SJCRH30 (cell line): Measurements from ENCODE around the gene MCU. TPM values are rescaled to one million over a fixed set of nuclear protein-coding genes. Genes with fewer than 3 reads are reported as not detected.
"Not testable (repeated sequence)": the region's sequence is repeated elsewhere in the genome, so short reads cannot be mapped to it uniquely, and the experiment has no call there.

Experiments
- DNase-seq, 2 experiments: peaks; one replicate each; pipeline ENCODE4 v3.0.0-alpha.2; 2015 to 2020
- H3K27ac ChIP-seq: fragments of 250-450 bp; sonication (Bioruptor Pico); 2 replicates; pipeline ENCODE4 v1.5.1; 2020; ENCODE audit warnings: mild to moderate bottlenecking, moderate library complexity
- H3K27me3 ChIP-seq: fragments of 250-450 bp; sonication (Bioruptor Pico); 2 replicates; pipeline ENCODE4 v1.5.1; 2020; ENCODE audit warnings: mild to moderate bottlenecking, moderate library complexity
- H3K36me3 ChIP-seq: fragments of 250-450 bp; sonication (Bioruptor Pico); 2 replicates; pipeline ENCODE4 v1.5.1; 2020; ENCODE audit warnings: mild to moderate bottlenecking, moderate library complexity
- H3K4me1 ChIP-seq: fragments of 250-450 bp; sonication (Bioruptor Pico); 2 replicates; pipeline ENCODE4 v1.5.1; 2020; ENCODE audit warnings: mild to moderate bottlenecking, moderate library complexity
- H3K4me3 ChIP-seq: fragments of 250-450 bp; sonication (Bioruptor Pico); 2 replicates; pipeline ENCODE4 v1.5.1; 2020; ENCODE audit warnings: mild to moderate bottlenecking, moderate library complexity
- H3K9me3 ChIP-seq: fragments of 250-450 bp; sonication (Bioruptor Pico); replicated peaks from 2 replicates; pipeline ENCODE4 v1.5.1; 2020; ENCODE audit warnings: mild to moderate bottlenecking, moderate library complexity
- total RNA-seq: library from RNA; depleted of rRNA; stranded (reverse); fragments of >200 nt; shearing (Covaris generic); gene quantifications from 2 replicates; pipeline ENCODE4 v1.2.3, GENCODE V29; 2014

MCU gene
- total RNA-seq, 1 experiment from 2014 or later, result 53.7 TPM

DNA sequence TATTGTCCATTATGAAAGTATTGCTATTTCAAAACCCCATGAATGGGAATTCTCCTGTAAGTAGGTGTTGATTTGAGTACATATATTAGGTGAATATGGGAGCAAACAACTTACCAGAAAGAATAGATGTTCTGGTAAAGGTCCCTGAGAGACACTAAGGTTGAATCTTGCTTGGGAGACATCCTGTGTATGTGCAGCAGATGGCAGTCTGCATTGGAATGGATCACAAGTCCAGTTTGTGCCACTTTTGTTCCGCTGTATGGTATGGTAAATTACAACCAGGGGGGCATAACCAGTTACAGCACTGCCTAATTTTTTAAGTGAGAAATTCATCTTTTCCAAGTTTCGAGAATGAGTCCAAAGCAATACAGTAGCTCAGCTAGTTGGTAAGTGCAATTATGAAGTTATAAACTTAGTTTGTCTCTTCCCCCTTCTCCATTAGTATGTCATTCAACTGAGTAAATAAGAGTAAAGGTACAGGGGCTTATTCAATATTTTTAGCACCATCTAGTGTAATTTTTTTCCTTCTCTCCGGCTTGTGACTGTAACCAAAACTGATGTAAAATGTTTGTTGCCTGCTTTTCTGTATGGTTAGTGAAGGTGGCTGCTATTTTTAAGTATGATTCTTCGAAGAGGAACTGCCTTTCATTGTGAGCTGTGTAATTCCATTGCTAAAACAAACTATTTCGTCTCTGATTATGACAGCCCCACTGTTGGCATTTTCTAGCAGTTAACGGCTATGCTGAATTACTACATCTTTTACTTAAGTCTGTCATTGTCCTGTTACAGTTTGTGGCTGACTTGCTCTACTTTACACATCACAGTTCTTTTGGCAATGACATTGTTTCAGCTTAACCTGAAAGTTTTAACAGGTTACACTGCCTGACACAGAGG is 2.8 kb downstream of the MCU start:
- no peaks in the 10 kb centered on the region for H3K9me3 ChIP-seq
- peak in 1 of 2 experiments; percentile 36 for DNase-seq
- H3K4me1 ChIP-seq, result peaks cover 27% of the 10 kb centered on the region
- no peaks in the 10 kb centered on the region for H3K36me3 ChIP-seq
- H3K4me3 ChIP-seq, result no peak overlapping the region
- H3K27ac ChIP-seq, result no peak overlapping the region
- no peaks in the 10 kb centered on the region for H3K27me3 ChIP-seq

DNA sequence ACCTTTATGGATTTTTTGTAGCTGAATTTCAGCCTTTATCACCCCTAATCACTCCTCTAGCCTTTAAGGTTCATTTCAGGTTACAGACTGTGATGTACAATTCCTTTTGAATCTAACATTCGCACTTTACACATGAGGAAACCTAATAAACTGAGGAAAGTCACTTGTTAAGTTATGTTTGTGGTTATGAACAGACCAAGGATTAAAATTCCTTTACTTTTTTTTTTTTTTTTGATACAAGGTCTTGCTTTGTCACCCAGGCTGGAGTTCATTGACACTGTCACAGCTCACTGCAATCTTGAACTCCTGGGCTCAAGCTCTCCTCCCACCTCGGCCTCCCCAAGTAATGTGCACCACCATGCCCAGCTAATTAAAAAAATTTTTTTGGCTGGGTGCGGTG is 3.6 kb downstream of the MCU start:
- Histone ChIP-seq H3K27me3 (no peaks in the 10 kb centered on the region), H3K9me3 (no peaks in the 10 kb centered on the region), H3K4me3 (no peak overlapping the region), H3K27ac (no peak overlapping the region), H3K4me1 (peaks cover 23% of the 10 kb centered on the region), H3K36me3 (no peaks in the 10 kb centered on the region)
- DNase-seq, result no peak

DNA sequence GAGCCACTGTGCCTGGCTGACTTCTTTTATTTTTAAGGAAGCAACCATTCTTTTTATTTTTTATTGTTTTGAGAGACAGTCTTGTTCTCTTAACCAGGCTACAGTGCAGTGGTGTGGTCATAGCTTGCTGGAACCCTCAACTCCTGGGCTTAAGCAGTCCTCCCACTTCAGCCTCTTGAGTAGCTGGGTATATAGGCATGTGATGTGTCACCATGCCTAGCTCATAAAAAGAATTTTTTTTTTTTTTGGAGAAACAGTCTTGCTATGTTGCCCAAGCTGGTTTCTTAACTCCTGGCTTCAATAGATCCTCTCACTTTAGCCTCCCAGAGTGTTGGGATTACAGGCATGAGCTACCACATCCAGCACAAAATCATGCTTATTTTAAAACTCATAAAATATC is 5.8 kb downstream of the MCU start:
- Histone ChIP-seq H3K4me3 (no peak overlapping the region), H3K4me1 (peaks cover 13% of the 10 kb centered on the region; the same call in 1 of the 2 replicates), H3K36me3 (no peaks in the 10 kb centered on the region), H3K9me3 (no peaks in the 10 kb centered on the region), H3K27ac (no peak overlapping the region), H3K27me3 (no peaks in the 10 kb centered on the region)
- DNase-seq, result no peak

DNA sequence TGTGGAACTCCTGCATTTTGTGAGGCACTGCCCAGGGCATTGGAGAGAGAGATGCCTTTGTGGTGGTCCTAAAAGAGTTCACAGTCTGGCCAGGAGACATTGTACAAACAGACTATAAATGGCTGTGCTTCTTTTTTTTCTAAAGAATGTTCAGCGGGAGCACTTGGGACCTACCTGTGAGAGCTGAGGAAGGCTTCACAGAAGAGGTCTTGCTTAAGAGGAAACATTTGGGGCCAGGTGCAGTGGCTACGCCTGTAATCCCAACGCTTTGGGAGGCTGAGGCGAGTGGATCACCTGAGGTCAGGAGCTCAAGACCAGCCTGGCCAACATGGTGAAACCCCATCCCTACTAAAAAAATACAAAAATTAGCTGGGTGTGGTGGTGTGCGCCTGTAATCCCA is 10.5 kb downstream of the MCU start:
- H3K9me3 ChIP-seq, H3K36me3 ChIP-seq, DNase-seq, H3K4me1 ChIP-seq, H3K27ac ChIP-seq, H3K4me3 ChIP-seq, H3K27me3 ChIP-seq: not testable (repeated sequence)

DNA sequence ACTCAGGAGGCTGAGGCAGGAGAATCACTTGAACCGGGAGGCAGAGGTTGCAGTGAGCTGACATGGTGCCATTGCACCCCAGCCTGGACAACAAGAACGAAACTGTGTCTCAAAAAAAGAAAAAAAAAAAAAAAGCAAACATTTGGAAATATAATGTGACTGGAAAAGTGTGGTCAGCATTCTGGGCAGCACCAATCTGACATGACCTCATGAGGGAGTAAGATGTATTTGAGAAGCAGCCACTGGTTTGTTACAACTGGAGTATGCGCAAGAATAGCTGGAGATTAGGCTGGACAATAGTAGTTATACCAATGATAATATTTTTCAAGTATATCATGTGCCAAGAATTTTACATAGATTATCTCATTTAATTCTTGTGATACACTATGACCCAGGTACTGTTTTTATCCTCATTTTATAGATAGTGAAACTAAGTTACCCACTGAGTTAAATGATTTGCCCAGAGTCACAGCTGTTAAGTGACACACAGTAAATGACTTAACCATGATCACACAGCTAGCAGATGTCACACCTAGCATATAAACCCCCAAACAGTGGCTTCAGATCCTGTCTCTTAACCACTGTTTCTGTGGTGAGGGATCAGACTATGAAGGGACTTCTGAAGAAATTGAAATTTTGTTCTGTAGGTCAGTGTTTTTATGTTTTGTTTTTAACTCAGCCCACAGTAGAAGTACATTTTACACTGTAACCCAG is 11.1 kb downstream of the MCU start:
- no peak for DNase-seq
- H3K4me1 ChIP-seq, result 0 out of 2 replicates have a peak, but pooled peaks cover 2% of the 10 kb centered on the region
- no peaks in the 10 kb centered on the region for H3K9me3 ChIP-seq
- H3K36me3 ChIP-seq, result peaks cover 4% of the 10 kb centered on the region; the same call in 1 of the 2 replicates
- no peak overlapping the region for H3K4me3 ChIP-seq
- H3K27ac ChIP-seq, result no peak overlapping the region
- H3K27me3 ChIP-seq, result no peaks in the 10 kb centered on the region

DNA sequence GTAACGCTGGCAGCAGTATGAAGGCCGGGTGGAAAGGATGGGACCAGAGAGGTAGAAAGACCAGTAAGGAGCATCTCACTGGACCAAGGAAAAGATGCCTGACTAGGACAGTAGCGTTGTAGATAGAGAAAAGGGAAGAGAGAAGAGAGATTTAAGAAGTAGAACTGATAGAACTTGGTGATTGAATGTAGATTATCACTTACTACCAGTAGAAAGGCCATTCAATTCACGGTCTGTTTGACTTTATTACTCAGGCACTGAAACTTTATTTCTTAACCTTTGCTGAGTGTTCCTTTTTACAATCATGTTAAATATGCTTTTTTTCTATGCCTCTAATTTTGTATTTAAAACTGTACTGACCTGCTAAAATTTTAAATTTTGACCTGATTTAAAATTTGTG is 12.2 kb downstream of the MCU start:
- Histone ChIP-seq H3K27ac (no peak overlapping the region), H3K9me3 (no peaks in the 10 kb centered on the region), H3K4me1 (0 out of 2 replicates have a peak, but pooled peaks cover 2% of the 10 kb centered on the region), H3K36me3 (peaks cover 4% of the 10 kb centered on the region; the same call in 1 of the 2 replicates), H3K27me3 (no peaks in the 10 kb centered on the region), H3K4me3 (no peak overlapping the region)
- no peak for DNase-seq

DNA sequence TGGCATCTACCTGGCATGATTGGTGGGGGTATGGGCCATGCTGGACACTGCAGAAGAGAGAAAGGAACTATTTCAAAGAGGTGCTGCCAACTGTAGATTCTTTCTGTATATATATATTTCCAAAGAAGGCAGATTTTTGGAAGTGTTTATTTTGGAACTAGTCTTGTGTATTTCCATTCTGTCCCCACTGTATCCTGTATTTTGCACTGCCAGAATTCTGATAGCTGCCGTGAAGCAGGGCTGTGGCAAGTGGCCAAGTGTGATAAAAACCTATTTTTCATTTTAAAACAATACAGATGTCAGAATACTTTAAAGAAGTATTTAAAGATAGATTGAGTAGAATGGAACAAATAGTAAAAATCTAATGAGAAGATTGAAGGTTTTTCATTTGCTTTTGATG is 17.1 kb downstream of the MCU start:
- DNase-seq, result no peak
- H3K36me3 ChIP-seq, result peaks cover 8% of the 10 kb centered on the region; the same call in 1 of the 2 replicates
- no peaks in the 10 kb centered on the region for H3K9me3 ChIP-seq
- no peak overlapping the region for H3K27ac ChIP-seq
- H3K4me3 ChIP-seq, result no peak overlapping the region
- no peaks in the 10 kb centered on the region for H3K27me3 ChIP-seq
- H3K4me1 ChIP-seq, result no peaks in the 10 kb centered on the region

DNA sequence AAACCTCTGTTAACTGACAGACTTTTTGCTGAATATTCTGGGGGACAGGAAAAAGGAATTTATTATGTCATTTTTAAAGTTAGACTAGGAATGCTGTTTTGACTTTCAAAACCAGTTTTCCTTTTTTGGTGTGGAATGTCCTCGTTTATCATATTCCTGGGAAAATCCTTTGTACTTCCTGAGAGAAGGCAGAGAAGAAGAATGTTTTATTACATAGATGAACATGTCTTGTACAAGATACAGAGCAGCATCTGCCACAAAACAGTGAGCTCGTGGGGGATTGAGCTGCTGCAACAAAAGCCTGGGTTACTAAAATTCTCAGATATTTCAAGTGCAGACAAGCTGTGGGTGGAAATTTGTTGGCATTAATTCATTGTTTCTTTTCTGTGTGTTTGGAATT is 20.2 kb downstream of the MCU start:
- no peaks in the 10 kb centered on the region for H3K4me1 ChIP-seq
- H3K36me3 ChIP-seq, result peaks cover 16% of the 10 kb centered on the region
- H3K27me3 ChIP-seq, result no peaks in the 10 kb centered on the region
- DNase-seq, result no peak
- no peak overlapping the region for H3K27ac ChIP-seq
- H3K9me3 ChIP-seq, result no peaks in the 10 kb centered on the region
- H3K4me3 ChIP-seq, result no peak overlapping the region

DNA sequence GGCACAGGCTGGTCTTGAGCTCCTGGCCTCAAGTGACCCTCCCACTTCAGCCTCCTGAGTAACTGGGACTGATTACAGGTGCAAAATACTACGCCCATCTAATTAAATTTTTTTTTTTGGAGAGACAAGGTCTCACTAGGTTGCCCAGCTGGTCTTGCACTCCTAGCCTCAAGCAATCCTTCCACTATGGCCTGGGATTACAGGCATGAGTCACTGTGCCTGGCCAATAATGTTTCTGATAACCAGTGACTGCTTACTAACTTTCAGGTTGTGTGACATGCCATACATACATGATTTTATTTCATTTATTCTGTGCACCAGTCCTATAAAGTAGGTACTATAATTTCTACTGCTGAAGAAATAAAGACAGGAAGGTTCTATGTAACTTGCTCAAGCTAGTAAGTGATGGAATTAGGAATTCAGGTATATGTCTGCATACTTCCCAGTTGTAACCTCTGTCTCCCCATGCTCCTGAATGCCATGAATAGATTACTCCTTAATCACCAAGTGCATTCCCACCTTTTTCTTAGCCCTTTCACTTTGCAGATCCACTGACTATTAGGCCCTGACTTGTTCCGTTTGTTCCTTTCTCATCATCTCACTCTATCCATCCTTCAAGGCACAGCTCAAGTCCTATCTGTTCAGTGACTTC is 28.1 kb downstream of the MCU start:
- peaks cover 27% of the 10 kb centered on the region for H3K36me3 ChIP-seq
- H3K4me1 ChIP-seq, result no peaks in the 10 kb centered on the region
- H3K4me3 ChIP-seq, result no peak overlapping the region
- DNase-seq, result no peak
- 0 out of 2 replicates have a peak, but pooled peaks cover 2% of the 10 kb centered on the region for H3K9me3 ChIP-seq
- H3K27me3 ChIP-seq, result no peaks in the 10 kb centered on the region
- H3K27ac ChIP-seq, result no peak overlapping the region

DNA sequence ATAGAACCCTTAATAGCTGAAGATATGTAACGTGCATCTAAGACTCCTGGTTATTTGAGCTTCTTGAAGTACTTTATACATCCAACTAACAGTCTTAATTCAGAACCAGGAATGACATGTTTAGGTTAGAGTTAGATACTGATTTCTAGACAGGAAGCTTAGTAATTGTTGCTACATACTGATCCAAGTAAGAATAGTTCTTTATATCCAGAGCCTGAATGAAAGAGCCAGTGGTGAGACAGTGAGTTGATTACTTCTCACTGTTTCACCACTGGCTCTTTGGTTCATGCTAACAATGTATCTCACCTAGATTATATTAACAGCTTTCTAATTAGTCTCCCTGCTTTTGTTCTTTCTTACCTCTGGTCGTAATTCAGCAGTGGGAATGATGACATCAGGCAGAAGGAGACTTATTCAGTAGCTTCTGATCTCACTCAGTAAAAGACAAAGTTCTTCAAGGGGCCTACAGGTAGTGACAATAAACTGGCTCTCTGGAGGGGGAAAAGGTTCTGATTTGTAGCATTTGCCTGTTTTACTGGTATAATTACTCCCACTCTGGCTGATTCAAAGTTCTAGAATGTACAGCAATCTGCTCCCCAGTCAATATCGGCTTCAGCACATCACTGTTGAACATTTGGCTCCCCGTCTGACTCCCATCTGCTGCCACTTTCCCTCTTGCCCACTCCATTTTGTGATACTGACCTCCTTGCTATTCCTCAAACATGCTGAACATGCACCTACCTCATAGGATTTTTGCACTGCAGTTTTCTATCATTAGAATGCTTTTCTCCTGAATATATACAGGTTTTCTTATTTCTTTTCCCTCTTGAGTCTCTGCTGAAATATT is 29.1 kb downstream of the MCU start:
- no peak for DNase-seq

DNA sequence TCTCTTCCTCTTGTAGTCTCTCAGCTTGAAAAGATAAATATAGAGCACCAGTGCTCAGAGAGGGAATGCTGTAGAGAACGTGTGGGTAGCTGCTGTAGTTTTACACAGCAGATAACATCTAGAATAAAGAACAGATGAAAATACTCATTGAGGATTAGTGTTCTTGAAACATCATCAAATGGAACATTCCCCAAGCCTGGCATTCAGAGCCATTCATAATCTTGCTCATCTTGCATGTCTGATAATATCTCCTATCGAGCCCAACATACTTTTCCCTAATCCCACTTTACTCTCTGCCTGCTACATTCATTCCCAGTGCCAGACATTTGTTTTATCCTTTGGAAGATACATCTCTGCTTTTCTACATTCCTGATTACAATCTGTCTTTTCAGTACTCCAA is 35.2 kb downstream of the MCU start:
- Histone ChIP-seq H3K4me3 (no peak overlapping the region), H3K27me3 (no peaks in the 10 kb centered on the region), H3K9me3 (0 out of 2 replicates have a peak, but pooled peaks cover 2% of the 10 kb centered on the region), H3K27ac (no peak overlapping the region), H3K4me1 (peaks cover 10% of the 10 kb centered on the region), H3K36me3 (peaks cover 7% of the 10 kb centered on the region; the same call in 1 of the 2 replicates)
- no peak for DNase-seq

More for the DNA sequence above, 29.1 kb downstream of the MCU start:
- H3K36me3 ChIP-seq, result peaks cover 19% of the 10 kb centered on the region
- H3K9me3 ChIP-seq, result 0 out of 2 replicates have a peak, but pooled peaks cover 2% of the 10 kb centered on the region
- H3K27me3 ChIP-seq, result no peaks in the 10 kb centered on the region
- H3K4me3 ChIP-seq, result no peak overlapping the region
- no peak overlapping the region for H3K27ac ChIP-seq
- H3K4me1 ChIP-seq, result no peaks in the 10 kb centered on the region

DNA sequence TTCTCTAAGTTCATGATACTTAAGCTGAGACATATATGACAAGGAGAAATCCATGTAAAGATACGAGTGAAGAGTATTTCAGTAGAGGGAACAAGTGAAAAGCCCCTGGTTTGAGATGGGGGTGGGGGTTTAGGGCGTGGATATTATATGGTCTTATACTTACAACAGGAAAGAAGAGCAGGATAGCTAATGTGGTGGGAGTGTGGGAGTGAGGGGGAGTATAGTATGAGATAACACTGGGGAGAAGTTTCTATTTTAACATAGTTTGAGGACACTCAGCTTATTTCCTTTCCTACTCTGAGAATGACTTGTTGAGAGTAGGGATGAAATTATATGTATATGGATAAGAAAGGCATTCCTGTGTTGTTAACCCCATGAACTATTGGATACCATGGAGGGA is 36.5 kb downstream of the MCU start:
- H3K36me3 ChIP-seq, result peaks cover 5% of the 10 kb centered on the region; the same call in 1 of the 2 replicates

DNA sequence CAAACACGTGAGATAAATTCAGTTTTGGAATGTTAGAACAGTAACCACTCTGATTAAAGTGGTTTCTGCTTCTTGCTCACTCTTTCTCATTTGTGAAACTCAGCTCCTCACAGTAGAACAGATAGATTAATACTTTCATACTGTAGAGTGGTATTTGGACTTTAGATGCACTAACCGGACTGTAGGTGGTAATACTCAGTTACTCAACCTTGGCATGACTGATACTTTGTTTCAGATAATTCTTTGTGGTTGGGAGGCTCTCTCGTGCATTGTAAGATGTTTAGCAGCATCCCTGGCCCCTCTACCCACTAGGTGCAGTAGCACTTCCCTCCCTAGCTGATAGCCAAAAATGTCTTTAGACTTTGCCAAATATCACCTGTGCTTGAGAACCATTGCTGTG is 37.6 kb downstream of the MCU start:
- peaks cover 10% of the 10 kb centered on the region for H3K4me1 ChIP-seq
- H3K27ac ChIP-seq, result no peak overlapping the region
- H3K27me3 ChIP-seq, result no peaks in the 10 kb centered on the region
- no peak overlapping the region for H3K4me3 ChIP-seq
- no peak for DNase-seq
- no peaks in the 10 kb centered on the region; the same call in 1 of the 2 replicates for H3K36me3 ChIP-seq
- no peaks in the 10 kb centered on the region for H3K9me3 ChIP-seq

More for the DNA sequence above, 36.5 kb downstream of the MCU start:
- peaks cover 10% of the 10 kb centered on the region for H3K4me1 ChIP-seq
- DNase-seq, result no peak
- no peak overlapping the region for H3K4me3 ChIP-seq
- 0 out of 2 replicates have a peak, but pooled peaks cover 2% of the 10 kb centered on the region for H3K9me3 ChIP-seq
- no peak overlapping the region for H3K27ac ChIP-seq
- H3K27me3 ChIP-seq, result no peaks in the 10 kb centered on the region

DNA sequence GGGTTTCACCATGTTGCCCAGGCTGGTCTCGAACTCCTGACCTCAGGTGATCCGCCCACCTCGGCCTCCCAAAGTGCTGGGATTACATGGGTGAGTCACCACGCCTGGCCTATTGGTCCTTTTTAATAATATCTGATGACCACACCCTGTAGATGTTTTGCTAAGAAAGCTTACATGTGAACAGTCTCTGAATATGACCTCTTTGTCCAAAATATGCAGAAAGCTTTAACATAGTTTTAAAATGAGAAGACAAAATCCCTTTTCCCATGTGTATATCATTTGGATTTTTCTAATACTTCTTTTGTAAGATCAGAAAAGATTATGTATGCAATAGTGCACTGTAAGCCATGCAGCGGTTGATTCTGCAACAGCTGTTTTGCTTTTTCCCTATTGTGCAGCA is 38.5 kb downstream of the MCU start:
- no peak overlapping the region for H3K27ac ChIP-seq
- no peaks in the 10 kb centered on the region for H3K27me3 ChIP-seq
- no peaks in the 10 kb centered on the region for H3K9me3 ChIP-seq
- H3K4me1 ChIP-seq, result peaks cover 10% of the 10 kb centered on the region
- H3K4me3 ChIP-seq, result no peak overlapping the region
- DNase-seq, result no peak
- no peaks in the 10 kb centered on the region; the same call in 1 of the 2 replicates for H3K36me3 ChIP-seq
